GM06990 (cell line): Measurements from ENCODE around the gene AKAP13.
A peak's percentile ranks its signal among the peaks of the same experiment; 100 is the strongest.

Experiments used
- DNase-seq: peaks from one replicate; pipeline ENCODE4 v3.0.0-alpha.2; 2011; ENCODE audit not compliant: insufficient read length; ENCODE audit errors: extremely low read depth
- H3K27me3 ChIP-seq: replicated peaks from 2 replicates; pipeline ENCODE4 v1.6.0; 2011; ENCODE audit warnings: low read length; ENCODE audit not compliant: control insufficient read depth, insufficient read depth
- H3K36me3 ChIP-seq: 2 replicates; pipeline ENCODE4 v1.5.1; 2011; ENCODE audit warnings: low read length; ENCODE audit not compliant: control insufficient read depth, insufficient read depth
- H3K4me3 ChIP-seq: replicated peaks from 2 replicates; pipeline ENCODE4 v1.5.1; 2011; ENCODE audit warnings: low read depth, mild to moderate bottlenecking, control low read depth, low read length
- TF ChIP-seq, protein P1 (sequence below): IDR thresholded peaks from 2 replicates; pipeline ENCODE4 v1.5.1; 2011; ENCODE audit warnings: low read length, control low read depth, mild to moderate bottlenecking, inconsistent platforms; ENCODE audit not compliant: insufficient read depth, poor library complexity, severe bottlenecking

Gene AKAP13

DNA sequence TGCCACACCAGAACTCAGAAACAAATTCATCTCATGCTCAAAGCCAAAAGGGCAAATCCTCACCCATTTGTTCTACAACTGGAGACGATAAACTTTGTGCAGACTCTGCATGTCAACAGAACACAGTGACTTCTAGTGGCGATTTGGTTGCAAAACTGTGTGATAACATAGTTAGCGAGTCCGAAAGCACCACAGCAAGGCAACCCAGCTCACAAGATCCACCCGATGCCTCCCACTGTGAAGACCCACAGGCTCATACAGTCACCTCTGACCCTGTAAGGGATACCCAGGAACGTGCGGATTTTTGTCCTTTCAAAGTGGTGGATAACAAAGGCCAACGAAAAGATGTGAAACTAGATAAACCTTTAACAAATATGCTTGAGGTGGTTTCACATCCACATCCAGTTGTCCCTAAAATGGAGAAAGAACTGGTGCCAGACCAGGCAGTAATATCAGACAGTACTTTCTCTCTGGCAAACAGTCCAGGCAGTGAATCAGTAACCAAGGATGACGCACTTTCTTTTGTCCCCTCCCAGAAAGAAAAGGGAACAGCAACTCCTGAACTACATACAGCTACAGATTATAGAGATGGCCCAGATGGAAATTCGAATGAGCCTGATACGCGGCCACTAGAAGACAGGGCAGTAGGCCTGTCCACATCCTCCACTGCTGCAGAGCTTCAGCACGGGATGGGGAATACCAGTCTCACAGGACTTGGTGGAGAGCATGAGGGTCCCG is 199.7 kb downstream of the AKAP13 start:
- TF ChIP-seq, protein P1, sequence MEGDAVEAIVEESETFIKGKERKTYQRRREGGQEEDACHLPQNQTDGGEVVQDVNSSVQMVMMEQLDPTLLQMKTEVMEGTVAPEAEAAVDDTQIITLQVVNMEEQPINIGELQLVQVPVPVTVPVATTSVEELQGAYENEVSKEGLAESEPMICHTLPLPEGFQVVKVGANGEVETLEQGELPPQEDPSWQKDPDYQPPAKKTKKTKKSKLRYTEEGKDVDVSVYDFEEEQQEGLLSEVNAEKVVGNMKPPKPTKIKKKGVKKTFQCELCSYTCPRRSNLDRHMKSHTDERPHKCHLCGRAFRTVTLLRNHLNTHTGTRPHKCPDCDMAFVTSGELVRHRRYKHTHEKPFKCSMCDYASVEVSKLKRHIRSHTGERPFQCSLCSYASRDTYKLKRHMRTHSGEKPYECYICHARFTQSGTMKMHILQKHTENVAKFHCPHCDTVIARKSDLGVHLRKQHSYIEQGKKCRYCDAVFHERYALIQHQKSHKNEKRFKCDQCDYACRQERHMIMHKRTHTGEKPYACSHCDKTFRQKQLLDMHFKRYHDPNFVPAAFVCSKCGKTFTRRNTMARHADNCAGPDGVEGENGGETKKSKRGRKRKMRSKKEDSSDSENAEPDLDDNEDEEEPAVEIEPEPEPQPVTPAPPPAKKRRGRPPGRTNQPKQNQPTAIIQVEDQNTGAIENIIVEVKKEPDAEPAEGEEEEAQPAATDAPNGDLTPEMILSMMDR: peak; percentile 27
- Histone ChIP-seq H3K27me3 (no peaks in the 10 kb centered on the region), H3K4me3 (no peak overlapping the region), H3K36me3 (peaks cover 13% of the 10 kb centered on the region)
- DNase-seq: no peak

DNA sequence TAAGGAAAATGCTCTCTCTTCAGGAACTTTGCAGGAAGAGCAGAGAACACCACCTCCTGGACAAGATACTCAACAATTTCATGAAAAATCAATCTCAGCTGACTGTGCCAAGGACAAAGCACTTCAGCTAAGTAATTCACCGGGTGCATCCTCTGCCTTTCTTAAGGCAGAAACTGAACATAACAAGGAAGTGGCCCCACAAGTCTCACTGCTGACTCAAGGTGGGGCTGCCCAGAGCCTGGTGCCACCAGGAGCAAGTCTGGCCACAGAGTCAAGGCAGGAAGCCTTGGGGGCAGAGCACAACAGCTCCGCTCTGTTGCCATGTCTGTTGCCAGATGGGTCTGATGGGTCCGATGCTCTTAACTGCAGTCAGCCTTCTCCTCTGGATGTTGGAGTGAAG is 200.5 kb downstream of the AKAP13 start:
- H3K36me3 ChIP-seq: peaks cover 13% of the 10 kb centered on the region
- no peaks in the 10 kb centered on the region for H3K27me3 ChIP-seq
- DNase-seq: peak; percentile 21
- H3K4me3 ChIP-seq: no peak overlapping the region
- TF ChIP-seq, protein P1: no peak

DNA sequence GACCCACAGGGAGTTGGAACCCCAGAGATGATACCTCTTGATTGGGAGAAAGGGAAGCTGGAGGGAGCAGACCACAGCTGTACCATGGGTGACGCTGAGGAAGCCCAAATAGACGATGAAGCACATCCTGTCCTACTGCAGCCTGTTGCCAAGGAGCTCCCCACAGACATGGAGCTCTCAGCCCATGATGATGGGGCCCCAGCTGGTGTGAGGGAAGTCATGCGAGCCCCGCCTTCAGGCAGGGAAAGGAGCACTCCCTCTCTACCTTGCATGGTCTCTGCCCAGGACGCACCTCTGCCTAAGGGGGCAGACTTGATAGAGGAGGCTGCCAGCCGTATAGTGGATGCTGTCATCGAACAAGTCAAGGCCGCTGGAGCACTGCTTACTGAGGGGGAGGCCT is 201.1 kb downstream of the AKAP13 start:
- Histone ChIP-seq H3K36me3 (peaks cover 13% of the 10 kb centered on the region), H3K4me3 (no peak overlapping the region), H3K27me3 (no peaks in the 10 kb centered on the region)
- TF ChIP-seq, protein P1: no peak
- peak; percentile 18 for DNase-seq

DNA sequence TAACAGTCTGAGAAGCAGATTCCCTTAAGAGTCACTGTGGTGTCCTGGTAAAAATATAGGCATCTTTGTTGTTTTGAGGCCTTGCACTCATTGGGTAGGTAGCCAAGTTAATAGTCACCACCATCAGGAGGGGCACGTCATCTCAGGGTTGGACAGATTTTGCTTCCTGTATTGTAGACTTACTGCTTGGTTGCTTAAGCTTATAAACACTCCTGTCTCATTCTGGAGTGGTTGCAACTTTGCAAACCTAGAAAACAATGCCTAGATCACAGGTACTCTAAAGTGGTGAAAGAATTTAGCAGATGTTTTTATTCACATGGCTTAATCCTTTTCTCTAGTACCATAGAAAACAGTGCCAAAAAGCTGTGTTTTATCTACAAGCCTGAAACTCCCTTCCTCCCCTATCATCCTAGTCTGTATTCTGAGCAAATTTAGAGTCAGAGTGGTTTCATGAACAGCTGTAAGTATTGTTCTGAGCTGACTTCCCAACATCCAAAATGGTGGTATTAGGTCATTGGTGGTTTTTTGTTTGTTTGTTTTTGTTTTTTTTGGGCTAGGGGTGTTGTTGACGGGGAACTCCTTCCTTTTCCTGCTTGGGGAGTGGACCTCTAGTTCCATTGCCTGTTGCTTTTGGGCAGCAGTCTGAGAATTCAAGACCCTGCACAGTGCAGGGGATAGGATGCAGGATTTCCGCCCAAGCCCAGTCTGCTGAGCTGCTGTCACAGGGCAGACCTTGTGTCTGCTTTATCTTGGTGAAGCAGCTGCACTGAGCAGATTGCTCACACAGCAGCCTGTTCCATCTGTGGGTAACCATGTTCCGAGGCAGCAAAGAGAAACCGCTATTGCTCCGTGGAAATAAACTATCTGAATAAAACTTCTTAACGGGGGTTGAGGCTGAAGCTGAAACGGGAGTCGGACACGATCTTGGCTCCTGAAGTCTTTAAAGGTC is 202.0 kb downstream of the AKAP13 start:
- peak; percentile 63 for DNase-seq
- Histone ChIP-seq H3K4me3 (peak overlapping the region; percentile 55), H3K27me3 (no peaks in the 10 kb centered on the region), H3K36me3 (peaks cover 13% of the 10 kb centered on the region)
- TF ChIP-seq, protein P1: no peak

DNA sequence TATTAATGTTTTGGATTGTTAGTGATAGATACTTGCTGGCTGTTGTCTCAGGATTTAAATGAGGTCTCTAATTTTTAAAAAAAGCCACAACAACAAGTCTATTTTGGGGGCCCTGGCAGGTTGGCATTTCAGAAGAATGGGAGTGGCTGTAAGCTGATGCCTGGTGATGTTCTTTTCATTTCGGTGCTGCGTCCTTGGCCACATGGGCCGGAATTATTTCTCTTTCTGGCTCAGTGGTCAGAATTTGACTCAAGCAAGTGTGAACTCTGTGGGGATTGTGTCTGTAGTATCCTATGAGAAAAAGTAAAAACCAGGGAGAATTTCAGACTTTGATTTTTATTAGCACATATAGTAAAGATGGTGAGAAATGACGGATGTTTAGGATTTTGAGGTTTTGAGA is 203.0 kb downstream of the AKAP13 start:
- Histone ChIP-seq H3K27me3 (no peaks in the 10 kb centered on the region), H3K4me3 (peak overlapping the region; percentile 55), H3K36me3 (peaks cover 16% of the 10 kb centered on the region)
- TF ChIP-seq, protein P1: no peak
- DNase-seq: peak; percentile 30
